Trophoblast cell (in vitro differentiated cells and primary cell): ENCODE data around the gene STX16.

ENCODE experiments used
- DNase-seq, 2 donors: peaks; one replicate each; pipeline ENCODE4 v3.0.0-alpha.2; 2016
- H2AFZ ChIP-seq: 2 replicates; pipeline ENCODE4 v1.6.1; 2013; ENCODE audit warnings: low read length, moderate library complexity, mild to moderate bottlenecking; ENCODE audit not compliant: insufficient read depth, poor library complexity
- H2AK5ac ChIP-seq: 2 replicates; pipeline ENCODE4 v1.6.1; 2013; ENCODE audit warnings: mild to moderate bottlenecking, low read length
- H2BK120ac ChIP-seq: 2 replicates; pipeline ENCODE4 v1.6.1; 2013; ENCODE audit warnings: low read length, mild to moderate bottlenecking, moderate library complexity; ENCODE audit not compliant: insufficient read depth, poor library complexity
- H2BK12ac ChIP-seq: 2 replicates; pipeline ENCODE4 v1.6.1; 2013; ENCODE audit warnings: mild to moderate bottlenecking, low read length, moderate library complexity
- H2BK5ac ChIP-seq: 2 replicates; pipeline ENCODE4 v1.6.1; 2013; ENCODE audit warnings: low read length, low read depth, moderate library complexity, mild to moderate bottlenecking; ENCODE audit not compliant: poor library complexity
- H3K14ac ChIP-seq: 2 replicates; pipeline ENCODE4 v1.6.1; 2013; ENCODE audit warnings: mild to moderate bottlenecking, low read length
- H3K18ac ChIP-seq: 2 replicates; pipeline ENCODE4 v1.6.1; 2013; ENCODE audit warnings: mild to moderate bottlenecking, low read length
- H3K23ac ChIP-seq: 2 replicates; pipeline ENCODE4 v1.6.1; 2013; ENCODE audit warnings: low read length
- H3K27ac ChIP-seq: 2 replicates; pipeline ENCODE4 v1.5.1; 2013; ENCODE audit warnings: low read depth, mild to moderate bottlenecking, inconsistent platforms, low read length, moderate library complexity
- H3K27me3 ChIP-seq: 2 replicates; pipeline ENCODE4 v1.6.1; 2013; ENCODE audit warnings: inconsistent platforms, mild to moderate bottlenecking, low read length, moderate library complexity; ENCODE audit not compliant: insufficient read depth
- H3K36me3 ChIP-seq, 2 experiments: 1 replicate in 1 of 2; 2 replicates in 1 of 2; pipeline ENCODE4 v1.6.1; 2013; ENCODE audit warnings: low read length in 2 of 2, mild to moderate bottlenecking in 2 of 2, moderate library complexity in 1 of 2; ENCODE audit not compliant: insufficient read depth in 2 of 2, control insufficient read depth in 1 of 2
- H3K4ac ChIP-seq: 2 replicates; pipeline ENCODE4 v1.6.1; 2013; ENCODE audit warnings: low read depth, mild to moderate bottlenecking, low read length, moderate library complexity
- H3K4me1 ChIP-seq, 2 experiments: 1 replicate in 1 of 2; 2 replicates in 1 of 2; pipeline ENCODE4 v1.6.1; 2013; ENCODE audit warnings: low read length in 2 of 2, mild to moderate bottlenecking in 2 of 2, moderate library complexity in 1 of 2; ENCODE audit not compliant: insufficient read depth in 2 of 2, control insufficient read depth in 1 of 2
- H3K4me2 ChIP-seq: 2 replicates; pipeline ENCODE4 v1.6.1; 2013; ENCODE audit warnings: inconsistent platforms, mild to moderate bottlenecking, low read length, moderate library complexity
- H3K4me3 ChIP-seq: 2 replicates; pipeline ENCODE4 v1.5.1; 2013; ENCODE audit warnings: mild to moderate bottlenecking, low read depth, low read length, inconsistent platforms
- H3K79me1 ChIP-seq: one replicate; pipeline ENCODE4 v1.6.1; 2013; ENCODE audit warnings: low read length
- H3K79me2 ChIP-seq: 2 replicates; pipeline ENCODE4 v1.6.1; 2013; ENCODE audit warnings: low read length, mild to moderate bottlenecking; ENCODE audit not compliant: control insufficient read depth, insufficient read depth, poor library complexity
- H3K9ac ChIP-seq: 2 replicates; pipeline ENCODE4 v1.6.1; 2013; ENCODE audit warnings: mild to moderate bottlenecking, low read length
- H3K9me3 ChIP-seq: 2 replicates; pipeline ENCODE4 v1.6.1; 2013; ENCODE audit warnings: low read depth, mild to moderate bottlenecking, control low read depth, inconsistent platforms, low read length; ENCODE audit not compliant: insufficient read depth
- H4K12ac ChIP-seq: 2 replicates; pipeline ENCODE4 v1.6.1; 2013; ENCODE audit warnings: low read depth, mild to moderate bottlenecking, low read length, moderate library complexity
- H4K8ac ChIP-seq: 2 replicates; pipeline ENCODE4 v1.6.1; 2013; ENCODE audit warnings: low read depth, mild to moderate bottlenecking, low read length, moderate library complexity
- H4K91ac ChIP-seq: one replicate; pipeline ENCODE4 v1.6.1; 2013; ENCODE audit warnings: low read depth, mild to moderate bottlenecking, low read length, moderate library complexity
- WGBS: extraction: QIAGEN DNeasy Blood & Tissue Kit; methylation state at CpG from one replicate; pipeline ENCODE4 v1.1.7; 2013; ENCODE audit warnings: missing lambda C conversion rate; ENCODE audit not compliant: insufficient read length, insufficient coverage; ENCODE audit errors: extremely low coverage; 5-methylcytosine and 5-hydroxymethylcytosine counted together

Gene STX16

GRCh38 chr20:58700121-58700821, 49.2 kb downstream of the STX16 start:
- Histone ChIP-seq H2BK120ac (no peak overlapping the region), H4K91ac (no peak overlapping the region), H3K27me3 (no peaks in the 10 kb centered on the region), H3K9me3 (no peaks in the 10 kb centered on the region), H3K4ac (no peak overlapping the region), H3K79me2 (no peaks in the 10 kb centered on the region), H4K8ac (no peak overlapping the region), H2BK5ac (no peak overlapping the region), H3K4me2 (no peak overlapping the region), H3K4me3 (no peak overlapping the region), H3K23ac (no peak overlapping the region), H2BK12ac (no peak overlapping the region), H3K9ac (no peak overlapping the region), H2AFZ (no peak overlapping the region), H3K18ac (no peak overlapping the region), H3K36me3 (peaks cover 45 to 55% of the 10 kb centered on the region in 2 experiments), H2AK5ac (no peak overlapping the region), H3K79me1 (no peaks in the 10 kb centered on the region), H3K27ac (no peak overlapping the region), H3K14ac (no peak overlapping the region), H4K12ac (no peak overlapping the region), H3K4me1 (no peaks in the 10 kb centered on the region)
- no CpG with 5 or more reads among the region's 11 CpGs for WGBS
- no peak for DNase-seq

- no peak overlapping the region for H2BK120ac ChIP-seq
Observed at GRCh38 chr20:58700823-58701222, 49.7 kb downstream of the STX16 start.

GRCh38 chr20:58701431-58702160, 50.5 kb downstream of the STX16 start:
- H3K4me1 ChIP-seq = no peaks in the 10 kb centered on the region
- peaks cover 39 to 50% of the 10 kb centered on the region in 2 experiments for H3K36me3 ChIP-seq
- no peak overlapping the region for H2AFZ ChIP-seq
- H2BK12ac ChIP-seq = no peak overlapping the region
- no peaks in the 10 kb centered on the region for H3K79me1 ChIP-seq
- no peak overlapping the region for H4K8ac ChIP-seq
- H3K4me3 ChIP-seq = no peak overlapping the region
- no peak overlapping the region for H3K4ac ChIP-seq
- H3K4me2 ChIP-seq = no peak overlapping the region
- no peak overlapping the region for H2BK5ac ChIP-seq
- no peak overlapping the region for H3K18ac ChIP-seq
- H4K91ac ChIP-seq = no peak overlapping the region
- no peaks in the 10 kb centered on the region for H3K79me2 ChIP-seq
- WGBS = no CpG with 5 or more reads among the region's 29 CpGs
- no peak overlapping the region for H2AK5ac ChIP-seq
- no peak overlapping the region for H3K14ac ChIP-seq
- no peak overlapping the region for H4K12ac ChIP-seq
- no peaks in the 10 kb centered on the region for H3K9me3 ChIP-seq
- H3K9ac ChIP-seq = no peak overlapping the region
- no peaks in the 10 kb centered on the region for H3K27me3 ChIP-seq
- H2BK120ac ChIP-seq = no peak overlapping the region
- H3K23ac ChIP-seq = no peak overlapping the region
- no peak overlapping the region for H3K27ac ChIP-seq
- no peak for DNase-seq

More at GRCh38 chr20:58700823-58701222, 49.7 kb downstream of the STX16 start:
- no peaks in the 10 kb centered on the region for H3K9me3 ChIP-seq
- WGBS = no CpG with 5 or more reads among the region's 11 CpGs
- H2AFZ ChIP-seq = no peak overlapping the region
- H2BK12ac ChIP-seq = no peak overlapping the region
- H3K36me3 ChIP-seq = peaks cover 44 to 54% of the 10 kb centered on the region in 2 experiments
- H3K4me1 ChIP-seq = no peaks in the 10 kb centered on the region
- H4K8ac ChIP-seq = no peak overlapping the region
- no peak overlapping the region for H3K14ac ChIP-seq
- H3K4me2 ChIP-seq = no peak overlapping the region
- no peak overlapping the region for H2AK5ac ChIP-seq
- DNase-seq = no peak
- no peak overlapping the region for H4K12ac ChIP-seq
- H3K4me3 ChIP-seq = no peak overlapping the region
- H4K91ac ChIP-seq = no peak overlapping the region
- H3K4ac ChIP-seq = no peak overlapping the region
- H3K79me2 ChIP-seq = no peaks in the 10 kb centered on the region
- no peak overlapping the region for H3K9ac ChIP-seq
- no peak overlapping the region for H3K27ac ChIP-seq
- no peaks in the 10 kb centered on the region for H3K79me1 ChIP-seq
- no peaks in the 10 kb centered on the region for H3K27me3 ChIP-seq
- no peak overlapping the region for H3K18ac ChIP-seq
- no peak overlapping the region for H3K23ac ChIP-seq
- no peak overlapping the region for H2BK5ac ChIP-seq

GRCh38 chr20:58702161-58702510, 51.1 kb downstream of the STX16 start:
- H4K12ac ChIP-seq = no peak overlapping the region
- peaks cover 34 to 45% of the 10 kb centered on the region in 2 experiments for H3K36me3 ChIP-seq
- H2AFZ ChIP-seq = no peak overlapping the region
- H4K8ac ChIP-seq = no peak overlapping the region
- H2AK5ac ChIP-seq = no peak overlapping the region
- no peaks in the 10 kb centered on the region for H3K27me3 ChIP-seq
- no peak overlapping the region for H3K4me3 ChIP-seq
- no peak overlapping the region for H3K4me2 ChIP-seq
- H3K79me2 ChIP-seq = no peaks in the 10 kb centered on the region
- H3K9me3 ChIP-seq = no peaks in the 10 kb centered on the region
- H3K79me1 ChIP-seq = no peaks in the 10 kb centered on the region
- no peak overlapping the region for H3K18ac ChIP-seq
- no peak overlapping the region for H2BK5ac ChIP-seq
- H3K4ac ChIP-seq = no peak overlapping the region
- H4K91ac ChIP-seq = no peak overlapping the region
- no CpG with 5 or more reads among the region's 9 CpGs for WGBS
- no peak overlapping the region for H3K23ac ChIP-seq
- no peak overlapping the region for H3K27ac ChIP-seq
- no peak for DNase-seq
- H3K14ac ChIP-seq = no peak overlapping the region
- no peak overlapping the region for H2BK120ac ChIP-seq
- no peak overlapping the region for H3K9ac ChIP-seq
- no peaks in the 10 kb centered on the region for H3K4me1 ChIP-seq
- no peak overlapping the region for H2BK12ac ChIP-seq
